ENCODE data around the gene RPL10A.

RPL10A gene

GRCh38 chr6:35448191-35448590 lies 20.0 kb upstream of the RPL10A start:
- no peak for DNase-seq (ENCODE audit: low read depth in 3 of 3)

DNA sequence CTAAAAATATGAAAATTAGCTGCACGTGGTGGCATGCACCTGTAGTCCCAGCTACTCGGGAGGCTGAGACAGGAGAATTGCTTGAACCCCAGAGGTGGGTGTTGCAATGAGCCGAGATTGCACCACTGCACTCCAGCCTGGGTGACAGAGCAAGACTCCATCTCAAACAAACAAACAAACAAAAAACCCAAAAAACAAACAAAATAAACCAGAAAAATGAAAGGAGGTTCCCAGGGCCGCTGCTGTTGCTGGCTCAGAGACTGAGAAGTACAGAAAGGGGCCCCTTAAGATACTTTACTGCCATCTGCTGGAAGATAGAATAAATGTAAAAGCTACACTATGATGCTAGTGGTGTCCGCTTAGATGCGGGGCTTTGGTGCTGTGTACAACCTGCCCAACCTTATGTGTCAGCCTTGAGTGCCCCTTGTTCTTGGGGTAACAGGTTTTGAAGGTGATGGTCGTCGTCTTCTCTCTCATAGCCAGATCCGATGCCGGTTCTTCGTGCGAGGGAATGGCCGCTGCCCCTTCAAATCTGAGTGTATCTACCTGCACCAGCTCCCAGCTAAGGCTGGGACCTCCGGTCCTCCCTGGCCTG lies 18.8 kb upstream of the RPL10A start:
- DNase-seq (ENCODE audit: low read depth in 3 of 3), result no peak

DNA sequence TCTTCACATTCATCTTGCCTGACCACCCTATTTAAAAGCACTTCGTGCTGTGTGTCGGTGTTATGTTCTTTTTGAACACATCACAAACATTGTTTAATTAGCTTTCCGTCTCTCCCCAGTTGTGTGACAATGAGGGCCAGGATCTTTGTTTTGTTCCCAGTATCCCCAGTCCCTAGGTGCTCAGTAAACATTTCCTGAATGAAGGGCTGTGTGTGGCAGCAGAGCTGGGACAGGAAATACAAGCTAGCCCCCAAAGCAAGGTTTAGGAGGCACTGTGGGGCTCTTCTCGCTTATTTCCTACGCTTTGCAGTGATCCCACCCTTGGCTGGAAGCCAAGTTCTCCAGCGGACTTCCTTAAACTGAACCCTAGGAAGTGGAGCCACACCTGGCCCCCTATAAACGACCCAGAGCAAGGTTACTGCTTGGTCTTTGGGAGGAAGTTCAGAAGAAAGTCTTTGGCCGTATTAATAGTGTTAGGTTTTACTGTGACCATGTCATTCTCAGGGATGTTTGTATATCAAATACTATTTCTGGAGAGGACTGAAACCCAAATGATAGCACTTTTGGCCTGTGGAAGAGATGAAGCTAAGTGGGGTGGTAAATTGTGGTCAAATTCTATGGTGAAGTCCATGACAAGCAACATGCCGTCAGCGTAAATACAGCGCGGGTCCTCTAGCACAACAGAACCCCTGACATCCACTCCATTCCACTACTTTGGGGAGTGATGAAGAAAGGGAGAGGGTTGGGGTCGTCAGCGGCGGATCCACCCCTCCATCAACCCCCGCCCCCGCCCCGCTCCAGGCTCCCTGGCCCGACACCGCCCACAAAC lies 16.6 kb upstream of the RPL10A start:
- DNase-seq (ENCODE audit: low read depth in 3 of 3), result no peak

DNA sequence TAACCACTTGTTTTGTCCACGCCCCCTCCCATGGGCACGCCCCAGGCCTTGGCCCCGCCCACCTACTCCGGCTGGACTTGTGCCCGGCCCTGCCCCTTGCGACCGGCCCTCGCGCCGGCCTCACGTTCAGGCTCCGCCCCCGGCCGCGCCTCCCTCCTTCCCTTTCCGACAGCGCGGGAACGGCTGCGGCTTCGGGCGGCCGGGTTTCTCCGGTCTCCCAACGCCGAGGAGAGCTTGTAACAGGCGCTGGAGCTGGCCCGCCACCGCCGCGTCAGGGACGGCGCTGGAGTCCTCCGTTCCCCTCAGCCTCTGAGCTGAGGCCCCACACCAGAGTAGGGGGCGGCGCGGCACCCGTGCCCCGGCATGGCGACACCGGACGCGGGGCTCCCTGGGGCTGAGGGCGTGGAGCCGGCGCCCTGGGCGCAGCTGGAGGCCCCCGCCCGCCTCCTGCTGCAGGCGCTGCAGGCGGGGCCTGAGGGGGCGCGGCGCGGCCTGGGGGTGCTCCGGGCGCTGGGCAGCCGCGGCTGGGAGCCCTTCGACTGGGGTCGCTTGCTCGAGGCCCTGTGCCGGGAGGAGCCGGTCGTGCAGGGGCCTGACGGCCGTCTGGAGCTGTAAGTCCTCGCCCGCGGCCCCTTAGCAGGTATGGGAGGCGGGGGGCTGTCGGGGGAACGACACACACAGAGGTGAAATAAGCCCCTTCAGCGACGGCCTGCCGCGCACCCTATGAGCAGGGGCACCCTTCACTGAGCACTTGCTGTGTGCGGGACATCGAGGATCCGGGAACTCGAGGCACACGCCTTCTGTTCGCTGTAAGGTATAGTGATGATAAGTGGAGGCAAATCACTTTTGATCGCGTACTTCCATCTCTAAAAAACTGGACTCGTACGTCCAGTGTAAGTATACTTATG lies 15.8 kb upstream of the RPL10A start, which contains the start of gene FANCE:
TSS of gene FANCE (plus strand) at position 156 of the 908 bp plus-strand sequence. CDS start at position 364, 208 bp downstream.
- peak; percentile 81 to 94 (median 90) for DNase-seq (ENCODE audit: low read depth in 3 of 3)

GRCh38 chr6:35453236-35453635 lies 15.0 kb upstream of the RPL10A start:
- no peak for DNase-seq (ENCODE audit: low read depth in 3 of 3)

DNA sequence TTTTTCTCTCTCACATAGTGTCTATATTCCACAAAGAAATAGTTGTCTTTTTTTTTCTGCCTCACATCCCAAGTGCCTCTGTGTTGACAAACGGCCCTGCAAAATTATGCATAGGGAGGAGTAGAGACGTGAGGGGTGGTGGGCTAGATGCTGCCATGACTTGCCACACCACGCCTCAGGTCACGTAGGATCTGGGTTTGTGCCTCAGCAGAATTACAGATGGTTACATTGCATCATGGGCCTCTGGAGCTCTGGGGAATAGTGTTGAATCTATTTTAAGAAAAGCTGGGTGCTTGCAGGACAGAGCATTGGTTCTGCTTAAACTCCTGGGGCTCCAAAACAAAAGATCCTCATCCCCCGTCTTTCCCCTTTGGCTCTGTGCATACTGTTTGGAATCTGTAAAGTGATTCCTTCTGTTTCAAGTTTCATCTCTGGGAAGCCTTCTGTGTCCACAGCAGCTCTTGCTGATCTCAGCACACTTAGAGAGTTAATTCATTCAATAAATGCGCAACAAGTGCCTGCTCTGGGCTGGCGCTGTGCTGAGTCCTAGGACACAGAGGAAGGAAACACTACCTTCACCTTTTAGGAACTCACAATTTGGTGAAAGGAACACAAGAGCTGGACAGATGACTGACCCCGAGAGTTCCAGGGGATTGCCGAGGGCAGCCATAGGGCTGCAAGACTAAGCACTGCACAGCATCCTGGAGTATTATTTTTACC lies 13.7 kb upstream of the RPL10A start:
- no peak for DNase-seq (ENCODE audit: low read depth in 3 of 3)

- DNase-seq (ENCODE audit: low read depth in 3 of 3), result no peak
Measured at GRCh38 chr6:35457907-35458306, 10.3 kb upstream of the RPL10A start.

DNA sequence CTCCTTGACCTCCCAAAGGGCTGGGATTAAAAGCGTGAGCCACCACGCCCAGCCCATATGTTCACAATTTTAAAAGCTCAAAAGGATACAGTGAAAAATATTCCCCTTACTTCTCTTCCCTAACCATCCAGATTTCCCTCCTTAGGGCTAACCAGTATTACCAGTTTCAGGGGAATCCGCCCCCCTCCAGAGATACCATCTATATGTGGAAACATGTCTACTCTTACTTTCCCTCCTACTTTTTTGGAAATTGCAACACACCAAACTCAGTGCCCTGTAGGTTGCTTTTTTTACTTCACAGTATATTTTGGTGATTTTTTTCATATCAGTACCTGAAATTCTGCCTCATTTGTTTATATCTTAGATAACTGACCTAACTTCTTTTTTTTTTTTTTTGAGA lies 6.9 kb upstream of the RPL10A start:
- no peak for DNase-seq (ENCODE audit: low read depth in 3 of 3)

DNA sequence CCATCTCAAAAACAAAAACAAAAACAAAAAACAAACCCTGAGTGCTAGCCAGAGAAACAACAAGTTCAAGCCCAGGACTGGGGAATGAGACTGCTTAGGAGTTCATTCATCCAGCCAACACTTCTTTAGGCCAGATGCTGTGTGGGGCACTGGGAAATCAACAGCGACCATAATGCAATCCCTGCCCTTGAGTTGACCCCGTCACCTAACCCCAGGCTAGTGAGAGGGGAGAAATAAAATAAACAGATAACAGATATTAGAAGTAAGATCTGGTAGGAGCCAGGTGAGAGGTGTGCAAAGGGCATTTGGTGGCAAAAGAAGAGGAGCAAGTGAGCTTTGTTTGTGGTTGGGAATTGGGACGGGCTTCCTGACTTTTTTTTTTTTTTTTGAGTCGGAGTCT lies 4.9 kb upstream of the RPL10A start:
- no peak for DNase-seq (ENCODE audit: low read depth in 3 of 3)

- DNase-seq (ENCODE audit: low read depth in 3 of 3), result no peak
Measured at GRCh38 chr6:35465646-35466045, 2.6 kb upstream of the RPL10A start.

- DNase-seq (ENCODE audit: low read depth in 3 of 3), result no peak
Measured at GRCh38 chr6:35468980-35469750, 964 bp downstream of the RPL10A start.

- no peak for DNase-seq (ENCODE audit: low read depth in 3 of 3)
Measured at GRCh38 chr6:35469751-35470662, 1.8 kb downstream of the RPL10A start.

GRCh38 chr6:35470663-35471120 lies 2.5 kb downstream of the RPL10A start:
- no peak for DNase-seq (ENCODE audit: low read depth in 3 of 3)

DNA sequence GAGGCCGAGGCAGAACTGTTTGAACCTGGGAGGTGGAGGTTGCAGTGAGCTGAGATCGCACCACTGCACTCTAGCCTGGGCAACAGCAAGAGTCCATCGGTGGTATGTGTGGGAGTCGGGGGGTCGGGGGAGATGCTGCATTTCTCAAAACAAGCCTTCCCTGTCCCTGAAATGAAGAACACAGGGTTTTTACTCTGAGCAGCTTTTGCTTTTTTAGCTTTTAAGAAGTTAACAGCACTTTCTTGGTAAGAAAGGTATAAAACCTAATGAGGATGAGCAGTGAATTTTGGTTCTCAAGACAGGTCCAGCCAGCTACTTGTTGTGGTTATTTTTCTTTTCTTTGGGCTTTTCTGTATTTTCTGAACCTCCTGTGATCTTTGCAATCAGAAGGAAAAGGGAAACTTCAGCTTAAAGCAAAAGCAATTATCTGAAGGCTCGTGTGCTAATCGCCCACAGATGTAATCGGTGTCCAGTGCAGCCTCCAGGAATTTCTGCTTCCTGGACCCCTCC lies 3.7 kb downstream of the RPL10A start:
- DNase-seq (ENCODE audit: low read depth in 3 of 3), result no peak

DNA sequence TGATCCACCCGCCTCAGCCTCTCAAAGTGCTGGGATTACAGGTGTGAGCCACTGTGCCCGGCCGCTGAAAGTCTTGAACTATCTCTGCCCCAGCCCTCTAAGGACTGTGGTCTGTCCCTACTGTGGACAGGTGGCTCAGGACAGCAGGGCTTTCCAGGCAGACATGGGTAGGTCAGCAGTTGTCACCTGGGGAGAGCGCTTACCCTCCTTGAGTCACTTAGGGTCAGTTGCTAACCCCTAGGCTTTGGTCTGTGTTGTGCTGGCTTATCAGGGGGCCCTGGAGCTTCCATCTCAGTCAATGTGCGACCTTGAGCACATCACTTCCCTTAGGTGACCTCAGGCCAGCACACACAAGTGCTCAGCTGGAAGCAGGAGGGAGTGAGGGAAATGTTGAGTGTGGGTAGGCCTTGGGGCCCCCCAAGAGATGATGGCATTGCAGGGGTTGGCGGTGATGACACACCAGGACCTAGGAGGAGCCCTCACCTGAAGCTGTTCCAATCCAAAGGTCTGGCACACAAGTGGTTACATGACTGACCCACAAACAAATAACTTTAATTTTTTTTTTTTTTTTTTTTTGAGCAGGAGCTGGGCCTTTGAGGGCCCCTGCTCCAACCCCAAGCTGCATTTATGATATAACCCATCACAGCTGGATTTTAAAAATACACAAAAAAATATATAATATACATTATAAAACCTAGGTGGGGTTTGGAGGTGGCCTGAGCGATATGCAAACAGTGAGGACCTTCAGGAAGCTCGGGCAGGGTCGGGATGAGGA lies 5.1 kb downstream of the RPL10A start:
- no peak for DNase-seq (ENCODE audit: low read depth in 3 of 3)

DNA sequence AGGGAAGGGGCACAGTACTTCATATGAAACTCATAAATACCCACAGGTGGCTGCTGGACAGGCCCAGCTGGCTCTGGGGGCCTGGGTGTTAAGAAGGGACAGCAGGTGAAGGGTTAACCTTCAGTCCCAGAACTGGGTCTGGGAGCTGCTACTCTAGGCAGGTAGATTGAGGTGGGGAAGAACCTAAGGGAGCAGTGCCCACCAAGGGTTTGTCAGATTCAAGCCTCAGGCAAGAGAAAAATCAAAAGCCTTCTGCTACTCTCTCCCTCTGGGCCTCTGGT lies 5.6 kb downstream of the RPL10A start:
- DNase-seq (ENCODE audit: low read depth in 3 of 3), result no peak

GRCh38 chr6:35474131-35474941 lies 6.1 kb downstream of the RPL10A start:
- no peak for DNase-seq (ENCODE audit: low read depth in 3 of 3)

- no peak for DNase-seq (ENCODE audit: low read depth in 3 of 3)
Measured at GRCh38 chr6:35474942-35475570, 6.9 kb downstream of the RPL10A start.

Data from stimulated activated CD4-positive, alpha-beta T cell treated with anti-CD3 and anti-CD28 coated beads, TNF-alpha, amount 100 ng/mL, for 48 hours (primary cell).